ENCODE data around the gene FHIP2A.
"Not testable (repeated sequence)": the region's sequence is repeated elsewhere in the genome, so short reads cannot be mapped to it uniquely, and the experiment has no call there.

FHIP2A gene

GRCh38 chr10:114815791-114816190 lies 5.8 kb upstream of the FHIP2A start:
- no peak for DNase-seq (ENCODE audit: low read depth, low spot score)

- no peak for DNase-seq (ENCODE audit: low read depth, low spot score)
These were observed 5.3 kb upstream of the FHIP2A start for GRCh38 chr10:114816308-114816707.

- DNase-seq (ENCODE audit: low read depth, low spot score): no peak
These were observed 2.3 kb upstream of the FHIP2A start for GRCh38 chr10:114819322-114819721.

DNA sequence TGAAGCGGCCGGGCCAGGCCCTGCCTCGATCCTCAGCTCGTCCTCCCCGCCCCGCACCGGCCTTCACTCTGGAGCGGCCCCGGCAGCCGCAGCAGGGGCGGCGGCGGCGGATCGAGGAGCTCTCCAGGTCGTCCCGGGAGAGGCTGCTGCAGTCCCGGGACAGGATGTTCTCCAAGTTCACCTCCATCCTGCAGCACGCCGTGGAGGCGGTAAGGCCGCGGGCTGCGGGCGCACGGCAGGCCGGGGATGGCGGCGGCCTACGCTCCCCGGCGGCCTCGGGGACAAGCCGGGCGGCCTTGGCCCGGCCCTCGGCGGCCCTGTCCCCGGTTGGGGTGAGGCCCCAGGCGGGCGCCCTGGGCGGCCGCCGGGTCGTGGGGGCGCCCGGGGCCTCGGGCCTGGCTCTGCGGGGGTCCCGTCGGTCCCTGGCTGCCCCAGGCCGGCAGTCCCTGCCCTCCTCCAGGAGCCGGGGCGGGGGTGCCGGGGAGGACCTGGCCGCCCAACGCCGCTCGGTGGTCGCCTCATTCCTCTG lies 399 bp downstream of the FHIP2A start:
- no peak for DNase-seq (ENCODE audit: low read depth, low spot score)

DNA sequence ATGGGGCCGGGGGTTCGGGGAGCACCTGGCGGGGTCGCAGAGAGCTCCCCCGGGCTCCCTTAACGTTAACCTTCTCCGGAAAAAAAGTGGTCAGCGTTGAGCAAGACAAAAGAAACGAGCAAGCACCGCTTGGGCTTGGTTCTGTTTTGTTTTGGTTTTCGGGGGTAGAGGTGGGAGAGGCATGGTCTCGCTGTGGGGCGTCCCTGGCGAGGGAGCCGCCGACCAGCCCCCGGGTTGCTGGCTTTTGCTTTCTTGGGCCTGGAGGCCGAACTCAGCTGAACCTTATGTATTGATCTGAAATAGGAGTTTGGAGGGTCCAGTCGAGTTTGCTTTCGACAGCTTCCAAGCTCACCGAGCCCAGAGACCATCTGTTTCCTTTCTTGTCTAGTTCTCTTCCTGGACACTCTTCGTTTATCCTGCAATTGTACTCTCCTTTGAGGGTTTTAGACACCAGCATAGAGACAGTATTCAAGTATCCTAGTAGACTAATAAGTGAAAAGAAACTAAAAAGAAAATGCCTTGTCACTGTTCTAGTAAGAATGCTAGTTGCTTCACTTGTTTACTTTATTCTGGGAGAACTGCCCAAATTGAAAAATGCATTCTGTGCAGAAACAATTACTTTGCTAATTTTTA lies 980 bp downstream of the FHIP2A start:
- DNase-seq (ENCODE audit: low read depth, low spot score): peak; percentile 67

DNA sequence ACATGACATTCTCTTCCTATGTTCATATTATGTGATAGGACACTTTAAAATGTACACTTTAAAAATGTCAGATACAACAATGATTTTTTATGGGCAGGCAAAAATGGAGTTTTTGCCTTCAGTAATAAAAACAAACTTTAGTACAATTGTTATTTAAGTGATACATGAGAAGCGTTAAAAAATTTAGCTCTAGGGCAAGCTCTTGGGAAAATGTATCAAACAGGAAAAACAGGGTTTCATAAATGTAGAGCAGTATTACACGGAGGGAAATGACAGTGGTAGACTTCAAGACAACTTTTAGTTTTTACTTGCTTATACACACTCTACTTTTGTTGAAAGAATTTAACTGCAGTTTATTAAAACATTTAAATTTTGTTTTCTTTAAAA lies 1.5 kb downstream of the FHIP2A start:
- DNase-seq (ENCODE audit: low read depth, low spot score): no peak

DNA sequence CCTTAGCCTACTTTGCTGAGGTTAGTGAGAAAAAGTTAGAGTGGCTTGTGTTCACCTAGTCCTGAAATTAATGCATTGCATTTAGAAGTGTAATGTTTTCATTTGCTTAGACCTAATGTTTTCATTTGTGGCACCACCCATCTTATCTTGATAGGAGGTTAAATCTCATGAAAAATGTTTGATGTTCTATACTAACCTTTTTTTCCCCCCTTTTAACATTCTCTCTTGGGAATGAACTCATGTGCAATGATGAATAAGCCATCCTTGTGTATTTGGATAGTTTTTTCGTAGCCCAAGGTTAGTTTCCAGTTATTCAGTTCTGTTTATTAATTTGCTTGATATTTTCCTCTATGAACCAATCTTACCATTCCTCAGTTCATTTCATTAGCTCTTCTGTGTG lies 2.8 kb downstream of the FHIP2A start:
- no peak for DNase-seq (ENCODE audit: low read depth, low spot score)

DNA sequence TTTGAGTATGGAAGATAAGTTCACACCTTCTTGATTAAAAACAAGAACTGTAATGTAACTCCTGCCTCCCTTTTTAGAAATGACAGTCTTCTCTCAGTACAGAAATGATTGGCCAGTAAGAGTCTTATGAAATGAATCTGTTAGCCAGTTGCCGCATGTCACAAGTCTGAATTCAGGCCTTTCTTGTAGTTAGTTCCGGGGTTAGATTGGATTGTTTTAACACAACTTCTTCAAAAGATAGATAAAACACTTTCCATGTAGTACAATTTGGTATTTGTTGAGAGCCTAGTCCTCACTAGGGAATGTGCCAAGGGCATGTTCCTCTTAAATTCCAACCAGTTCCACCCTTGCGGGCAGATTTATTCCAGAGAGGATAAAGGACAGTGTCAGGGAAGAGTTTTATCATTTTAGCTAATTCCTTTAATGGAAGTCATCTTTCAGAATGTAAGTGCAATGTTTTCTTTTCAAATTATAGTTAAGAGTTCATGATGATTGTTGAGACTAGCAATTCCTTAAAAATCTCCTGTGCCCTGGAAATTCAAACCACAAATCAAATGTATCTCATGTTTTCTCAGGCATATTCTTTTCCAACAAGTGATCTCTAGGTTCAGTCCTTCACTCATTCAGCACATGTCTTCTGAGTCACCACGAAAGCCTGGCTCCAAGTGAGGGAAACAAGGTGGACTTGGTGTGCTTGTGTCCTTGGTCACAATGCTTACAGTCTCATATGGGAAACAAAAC lies 4.1 kb downstream of the FHIP2A start:
- no peak for DNase-seq (ENCODE audit: low read depth, low spot score)

GRCh38 chr10:114829160-114829909 lies 7.8 kb downstream of the FHIP2A start:
- peak; percentile 12 for DNase-seq (ENCODE audit: low read depth, low spot score)

GRCh38 chr10:114831186-114831867 lies 9.7 kb downstream of the FHIP2A start:
- DNase-seq (ENCODE audit: low read depth, low spot score): no peak

DNA sequence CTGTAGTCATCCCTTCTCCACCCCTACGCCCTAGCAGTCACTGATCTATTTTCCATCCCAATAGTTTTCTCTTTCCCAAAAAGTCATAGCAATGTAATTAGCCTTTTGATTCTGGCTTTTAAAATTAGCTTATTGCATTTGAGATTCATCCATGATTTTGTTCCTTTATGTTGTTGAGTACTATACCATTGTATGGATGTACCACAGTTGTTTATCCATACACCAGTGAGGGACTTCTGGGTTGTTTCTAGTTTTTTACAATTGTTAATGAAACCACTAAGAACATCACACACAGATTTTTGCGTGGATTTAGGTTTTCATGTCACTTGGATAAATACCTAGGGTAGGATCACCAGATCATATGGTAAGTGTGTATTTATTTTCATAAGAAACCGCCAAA lies 16.1 kb downstream of the FHIP2A start:
- no peak for DNase-seq (ENCODE audit: low read depth, low spot score)

- DNase-seq (ENCODE audit: low read depth, low spot score): no peak
These were observed 18.3 kb downstream of the FHIP2A start for GRCh38 chr10:114839901-114840300.

DNA sequence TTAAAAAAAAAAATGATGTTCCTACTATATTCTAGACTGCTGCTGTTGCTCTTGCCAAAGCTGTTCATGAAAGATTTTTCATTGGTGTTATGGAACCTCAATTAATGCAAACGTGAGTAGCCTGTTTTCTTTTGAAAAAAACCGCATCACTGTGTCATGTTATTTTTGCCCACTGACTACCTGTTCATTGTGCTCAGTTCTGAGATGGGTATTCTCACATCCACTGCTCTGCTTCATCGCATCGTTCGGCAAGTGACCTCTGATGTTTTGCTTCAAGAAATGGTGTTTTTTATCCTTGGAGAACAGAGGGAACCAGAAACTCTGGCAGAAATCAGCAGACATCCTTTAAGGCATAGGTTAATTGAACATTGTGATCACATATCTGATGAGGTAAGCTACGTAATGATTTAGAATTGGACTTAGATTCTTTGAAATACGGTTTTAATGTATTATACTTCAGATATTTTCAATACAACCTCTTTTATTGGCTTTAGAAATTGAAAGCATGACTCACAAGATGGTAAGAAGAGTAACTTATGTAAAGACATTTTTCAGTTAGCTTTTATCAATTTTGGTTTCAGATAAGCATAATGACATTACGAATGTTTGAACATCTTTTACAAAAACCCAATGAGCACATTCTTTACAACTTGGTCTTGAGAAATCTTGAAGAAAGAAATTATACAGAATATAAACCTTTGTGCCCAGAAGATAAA lies 24.6 kb downstream of the FHIP2A start:
- no peak for DNase-seq (ENCODE audit: low read depth, low spot score)

- not testable (repeated sequence) for DNase-seq (ENCODE audit: low read depth, low spot score)
These were observed 25.9 kb downstream of the FHIP2A start for GRCh38 chr10:114847517-114847916.

DNA sequence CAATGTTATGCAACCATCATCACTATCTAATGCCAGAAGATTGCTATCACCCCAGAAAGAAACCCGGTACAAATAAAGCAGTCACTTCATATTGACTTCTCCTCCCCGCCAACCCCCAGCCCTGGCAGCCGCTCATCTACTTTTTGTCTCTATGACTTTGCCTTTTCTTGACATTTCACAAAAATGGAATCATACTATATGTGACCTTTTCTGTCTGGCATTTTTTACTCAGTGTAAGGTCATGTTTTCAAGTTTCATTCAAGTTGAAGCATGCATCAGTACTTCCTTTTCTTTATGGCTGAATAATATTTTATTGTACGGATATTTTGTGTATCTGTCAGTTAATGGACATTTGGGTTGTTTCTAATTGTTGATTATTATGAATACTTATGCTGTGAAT lies 28.1 kb downstream of the FHIP2A start:
- DNase-seq (ENCODE audit: low read depth, low spot score): no peak

DNA sequence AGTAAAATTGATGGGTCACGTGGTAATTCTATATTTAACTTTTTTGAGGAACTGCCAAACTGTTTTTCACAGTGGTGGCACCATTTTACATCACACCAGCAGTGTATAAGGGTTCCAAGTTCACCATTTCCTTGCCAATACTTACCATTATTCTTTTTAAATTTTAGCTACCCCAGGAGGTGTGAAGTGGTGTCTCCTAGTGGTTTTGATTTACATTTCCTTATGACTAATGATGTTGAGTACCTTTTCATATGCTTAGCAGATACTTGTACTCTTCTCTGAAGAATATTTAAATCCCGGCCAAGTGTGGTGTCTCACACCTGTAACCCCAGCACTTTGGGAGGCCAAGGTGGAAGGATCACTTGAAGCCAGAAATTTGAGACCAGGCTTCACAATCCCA lies 28.5 kb downstream of the FHIP2A start:
- DNase-seq (ENCODE audit: low read depth, low spot score): no peak

- no peak for DNase-seq (ENCODE audit: low read depth, low spot score)
These were observed 29.8 kb downstream of the FHIP2A start for GRCh38 chr10:114851336-114851735.

DNA sequence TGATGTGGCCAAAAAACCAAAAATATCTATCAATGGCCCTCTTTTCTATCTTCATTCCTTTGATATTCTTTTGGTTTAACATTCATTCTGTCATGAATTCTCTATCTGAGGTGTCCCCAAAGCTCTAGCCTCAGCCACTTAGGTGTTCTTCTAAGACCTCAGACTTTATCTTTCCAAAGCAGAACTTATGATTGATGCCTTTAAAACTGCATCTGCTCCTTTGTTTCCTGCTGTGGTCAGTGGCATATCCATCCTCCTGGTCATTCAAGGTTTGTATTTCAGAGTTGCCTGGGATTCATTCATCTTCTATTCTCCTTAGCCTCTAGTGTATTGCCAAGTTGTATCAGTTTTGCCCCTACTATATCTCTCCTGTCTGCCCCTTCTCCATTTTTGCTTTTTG lies 30.6 kb downstream of the FHIP2A start:
- no peak for DNase-seq (ENCODE audit: low read depth, low spot score)

- DNase-seq (ENCODE audit: low read depth, low spot score): no peak
These were observed 33.3 kb downstream of the FHIP2A start for GRCh38 chr10:114854906-114855305.

DNA sequence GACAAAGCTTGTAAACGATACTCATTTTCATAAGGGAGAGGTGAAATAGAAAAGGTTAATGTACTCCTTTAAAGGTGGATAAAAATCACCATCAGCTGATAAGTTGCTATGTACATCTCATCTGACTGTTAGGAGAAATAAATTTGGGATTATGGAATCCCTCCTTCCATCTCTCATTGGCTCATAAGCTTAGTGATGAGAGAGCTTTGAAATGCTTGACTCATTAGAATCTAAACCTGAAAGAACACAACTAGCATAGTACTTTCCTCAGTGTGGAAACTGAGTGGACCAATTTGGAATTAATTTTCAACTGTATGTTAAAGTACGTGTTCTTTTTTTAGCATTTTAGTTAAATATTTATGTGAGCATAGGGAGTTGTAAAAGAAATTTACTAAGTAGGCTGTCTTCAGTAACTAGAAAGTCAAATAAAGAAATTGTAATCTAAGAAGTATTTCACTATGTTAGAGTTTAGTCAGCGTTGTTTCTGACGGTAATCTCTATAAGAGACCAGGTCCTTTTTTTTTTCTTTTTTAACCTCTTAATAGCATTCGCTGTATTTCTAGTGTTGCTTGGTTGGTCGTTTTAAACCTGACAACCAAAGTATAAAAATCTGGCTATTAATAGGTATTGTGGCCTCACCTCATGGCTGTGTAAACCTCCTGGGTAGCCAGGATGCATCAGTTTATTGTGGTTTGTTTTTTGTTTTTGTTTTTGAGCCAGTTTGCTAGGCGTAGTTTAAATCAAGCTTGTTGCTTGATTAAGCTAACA lies 34.4 kb downstream of the FHIP2A start:
- DNase-seq (ENCODE audit: low read depth, low spot score): no peak
